Fibroblast of mammary gland (primary cell): Measurements from ENCODE around the gene RANBP6.
"Not testable (repeated sequence)": the region's sequence is repeated elsewhere in the genome, so short reads cannot be mapped to it uniquely, and the experiment has no call there.

Experiments used
- DNase-seq: peaks from one replicate; pipeline ENCODE4 v3.0.0-alpha.2; 2010; ENCODE audit warnings: low read depth
- H3K4me3 ChIP-seq: 2 replicates; pipeline ENCODE4 v1.5.1; 2011; ENCODE audit warnings: low read depth, mild to moderate bottlenecking, low read length, moderate library complexity; ENCODE audit not compliant: control insufficient read depth
- CTCF ChIP-seq: conservative IDR thresholded peaks from 2 replicates; pipeline ENCODE4 v1.5.1; 2011; ENCODE audit warnings: low read depth, low read length, inconsistent platforms; ENCODE audit not compliant: control insufficient read depth, insufficient read depth

RANBP6 gene

GRCh38 chr9:6034954-6035353 lies 19.5 kb upstream of the RANBP6 start:
- no peak overlapping the region for H3K4me3 ChIP-seq
- DNase-seq: peak; percentile 15
- TF ChIP-seq CTCF: no peak

GRCh38 chr9:6029604-6030274 lies 14.3 kb upstream of the RANBP6 start:
- no peak for TF ChIP-seq CTCF
- DNase-seq: no peak
- no peak overlapping the region for H3K4me3 ChIP-seq

GRCh38 chr9:6024035-6024554 lies 8.7 kb upstream of the RANBP6 start:
- no peak overlapping the region for H3K4me3 ChIP-seq
- TF ChIP-seq CTCF: peak; percentile 42
- no peak for DNase-seq

- DNase-seq, H3K4me3 ChIP-seq: not testable (repeated sequence)
Observed at GRCh38 chr9:6016975-6017374, 1.6 kb upstream of the RANBP6 start.

- peak; percentile 77 for DNase-seq
- H3K4me3 ChIP-seq: peak overlapping the region; percentile 85
- no peak for TF ChIP-seq CTCF
Observed at GRCh38 chr9:6014670-6015270, 654 bp downstream of the RANBP6 start.

GRCh38 chr9:6008169-6008979 lies 7.0 kb downstream of the RANBP6 start:
- no peak for TF ChIP-seq CTCF
- H3K4me3 ChIP-seq: peak overlapping the region; percentile 64
- DNase-seq: peak; percentile 99

GRCh38 chr9:6007770-6008168 lies 7.7 kb downstream of the RANBP6 start:
- TF ChIP-seq CTCF: no peak
- H3K4me3 ChIP-seq: peak overlapping the region; percentile 73
- DNase-seq: peak; percentile 24
